HG03039 (cell line): ENCODE measurements around the gene REG4.
"Not testable (repeated sequence)": the region's sequence is repeated elsewhere in the genome, so short reads cannot be mapped to it uniquely, and the experiment has no call there.

ENCODE experiments used
- ATAC-seq: cut with Tn5 transposase; IDR thresholded peaks from one replicate; pipeline ENCODE4 v1.9.1; 2021; ENCODE audit warnings: mild to moderate bottlenecking, moderate library complexity; ENCODE audit not compliant: unreplicated experiment

REG4 gene

DNA sequence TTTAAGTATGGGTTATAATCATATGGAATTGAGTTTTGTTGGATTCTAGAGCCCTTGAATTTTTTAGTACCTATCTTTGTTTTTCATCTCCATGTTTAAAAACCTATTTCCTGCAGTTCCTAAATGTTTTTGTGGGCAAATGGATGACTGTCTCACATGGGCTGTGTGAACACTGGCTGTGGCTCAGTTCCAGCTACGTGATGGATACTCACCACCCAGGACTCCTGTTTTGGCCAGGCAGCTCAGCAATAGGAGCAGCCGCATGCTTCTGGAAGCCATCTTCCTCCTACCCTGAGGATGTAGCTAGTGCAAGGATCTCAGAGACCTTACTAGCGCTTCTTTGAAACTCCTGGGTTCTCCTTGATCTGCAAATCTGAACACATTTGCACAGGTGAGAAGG, 2.8 kb downstream of the REG4 start:
- no peak for ATAC-seq

DNA sequence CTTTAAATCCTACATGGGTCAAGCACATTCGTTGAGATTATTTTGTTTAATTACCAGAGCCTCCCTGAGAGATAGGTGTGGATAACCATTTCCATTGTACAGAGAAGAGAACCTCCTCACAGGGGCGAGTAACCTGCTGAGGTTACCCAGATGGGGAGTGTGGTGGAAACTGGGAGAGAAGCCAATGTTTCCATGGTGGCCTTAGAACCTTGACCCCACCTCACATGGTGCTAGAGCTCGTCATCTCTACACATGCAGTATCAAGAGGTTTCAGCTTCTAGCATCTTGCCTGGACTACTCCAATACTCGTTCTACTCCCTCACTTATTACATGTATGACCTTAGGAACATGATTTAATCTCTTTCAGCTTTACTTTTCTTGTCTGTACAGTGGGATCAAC, 4.8 kb downstream of the REG4 start:
- no peak for ATAC-seq

DNA sequence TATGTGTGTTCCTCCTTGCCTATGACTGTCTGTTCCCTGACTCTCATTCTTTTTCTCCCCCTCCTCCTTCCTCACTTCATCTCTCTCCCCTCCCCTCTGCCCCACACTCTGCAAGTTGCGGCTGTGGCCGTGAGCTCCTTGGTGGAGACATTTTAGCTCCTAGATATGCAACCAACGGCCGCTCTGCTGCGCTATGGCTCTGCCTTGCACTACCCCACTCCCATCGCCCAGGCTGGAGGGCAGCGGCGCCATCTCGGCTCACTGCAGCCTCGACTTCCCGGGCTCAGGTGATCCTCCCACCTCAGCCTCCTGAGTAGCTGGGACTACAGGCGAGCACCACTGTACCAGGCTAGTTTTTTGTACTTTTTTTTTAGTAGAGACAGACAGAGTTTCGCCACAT, 5.5 kb downstream of the REG4 start:
- no peak for ATAC-seq

DNA sequence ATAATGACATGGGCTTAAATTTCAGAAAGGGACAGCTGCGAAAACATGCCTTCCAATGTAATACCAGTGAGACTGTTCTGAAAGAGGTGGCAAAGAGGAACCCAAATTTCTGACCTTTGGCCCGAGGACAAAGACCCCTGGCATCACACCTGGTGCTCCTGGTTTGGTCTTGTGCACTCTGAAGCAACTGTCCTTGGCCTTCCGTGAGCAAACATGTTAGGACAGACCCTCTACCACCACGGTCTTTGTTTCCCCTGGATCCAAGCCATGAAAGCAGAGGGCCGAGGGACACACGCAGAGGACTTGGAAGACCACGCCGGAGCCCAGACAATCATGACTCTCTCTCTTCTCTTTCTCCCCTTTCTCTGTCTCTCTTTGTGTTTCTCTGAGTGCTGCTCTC, 6.0 kb downstream of the REG4 start:
- no peak for ATAC-seq

DNA sequence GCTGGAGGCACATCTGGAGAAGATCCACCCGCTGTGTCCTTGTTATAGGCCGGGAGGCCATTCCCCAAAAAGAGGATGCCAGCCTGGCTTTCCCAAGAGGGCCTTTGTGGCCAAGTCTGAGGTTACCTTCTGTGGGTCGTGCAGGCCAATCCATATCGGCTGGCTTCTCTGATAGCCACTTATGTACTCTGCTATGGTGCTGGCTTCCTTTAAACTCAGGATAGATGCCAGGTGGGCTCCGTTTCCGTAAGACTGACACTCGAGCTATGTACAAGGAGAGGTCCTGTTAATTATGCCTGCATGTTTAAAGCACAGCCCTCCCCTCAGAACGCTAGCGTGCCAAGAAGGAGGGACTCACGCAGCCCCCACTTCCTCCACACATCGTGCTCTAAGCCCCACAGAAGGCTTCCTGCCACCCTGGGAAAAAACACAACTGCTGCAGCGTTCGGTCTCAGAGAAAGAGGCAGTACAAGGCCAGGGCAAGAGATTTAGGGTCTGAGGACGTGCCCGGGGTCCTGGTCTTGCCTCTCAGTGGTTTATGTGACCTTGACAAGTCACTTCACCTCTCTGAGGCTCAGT, 11.6 kb downstream of the REG4 start:
- no peak for ATAC-seq

DNA sequence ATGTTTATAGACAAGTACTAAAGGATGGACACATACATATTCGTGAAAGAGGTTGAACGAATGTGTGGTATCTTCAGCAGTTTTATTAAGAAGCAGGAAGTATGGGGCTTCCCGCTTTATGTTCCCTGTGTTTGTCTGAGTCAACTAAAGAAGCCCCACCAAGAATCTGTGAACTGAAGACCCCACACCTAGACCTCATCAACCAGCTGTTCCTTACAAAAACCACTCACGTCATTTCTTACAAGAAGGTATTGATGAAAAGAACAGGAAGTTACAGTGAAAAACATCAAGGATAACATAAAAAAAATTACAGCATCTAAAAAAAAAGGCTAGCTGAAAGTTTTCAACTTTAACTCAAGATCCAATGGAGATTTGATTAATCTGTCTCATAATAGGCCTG, 12.3 kb downstream of the REG4 start:
- no peak for ATAC-seq

DNA sequence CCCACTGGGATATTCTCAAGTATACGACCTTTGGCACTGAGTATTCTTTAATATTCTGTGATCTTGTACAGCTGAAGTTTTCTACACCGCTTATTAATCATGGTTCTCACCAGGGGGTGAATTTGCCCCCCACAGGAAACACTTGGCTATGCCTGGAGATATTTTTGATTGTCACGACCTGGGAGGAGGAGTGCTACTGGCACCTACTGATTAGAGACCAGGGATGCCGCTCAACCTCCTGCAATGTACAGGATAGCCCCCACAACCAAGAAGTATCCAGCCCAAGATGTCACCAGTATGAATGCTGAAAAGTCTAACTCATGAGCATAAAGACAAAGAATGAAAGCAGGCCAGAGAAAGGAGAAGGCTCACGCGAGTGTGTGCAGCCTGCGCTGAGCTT, 13.7 kb downstream of the REG4 start:
- no peak for ATAC-seq

DNA sequence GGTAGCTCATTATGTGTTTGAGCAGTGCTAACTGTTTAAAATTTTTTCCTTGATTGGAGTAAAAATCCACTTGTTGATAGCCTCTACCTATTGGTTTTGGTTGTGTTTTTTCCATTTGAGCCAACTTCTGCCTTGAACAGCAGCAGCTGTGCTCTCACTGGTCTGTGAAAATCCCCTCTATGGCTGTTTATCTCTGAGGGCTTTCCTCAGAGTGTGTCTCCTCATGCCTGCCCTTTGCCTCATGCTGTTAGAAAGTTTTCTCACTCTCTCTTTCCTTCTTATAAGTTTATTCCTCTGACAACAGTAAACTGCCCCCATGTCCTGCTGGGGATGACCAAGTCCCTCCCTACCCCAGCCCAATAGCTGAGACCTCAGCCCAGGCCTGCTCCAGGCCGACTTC, 14.1 kb downstream of the REG4 start:
- ATAC-seq, result no peak

DNA sequence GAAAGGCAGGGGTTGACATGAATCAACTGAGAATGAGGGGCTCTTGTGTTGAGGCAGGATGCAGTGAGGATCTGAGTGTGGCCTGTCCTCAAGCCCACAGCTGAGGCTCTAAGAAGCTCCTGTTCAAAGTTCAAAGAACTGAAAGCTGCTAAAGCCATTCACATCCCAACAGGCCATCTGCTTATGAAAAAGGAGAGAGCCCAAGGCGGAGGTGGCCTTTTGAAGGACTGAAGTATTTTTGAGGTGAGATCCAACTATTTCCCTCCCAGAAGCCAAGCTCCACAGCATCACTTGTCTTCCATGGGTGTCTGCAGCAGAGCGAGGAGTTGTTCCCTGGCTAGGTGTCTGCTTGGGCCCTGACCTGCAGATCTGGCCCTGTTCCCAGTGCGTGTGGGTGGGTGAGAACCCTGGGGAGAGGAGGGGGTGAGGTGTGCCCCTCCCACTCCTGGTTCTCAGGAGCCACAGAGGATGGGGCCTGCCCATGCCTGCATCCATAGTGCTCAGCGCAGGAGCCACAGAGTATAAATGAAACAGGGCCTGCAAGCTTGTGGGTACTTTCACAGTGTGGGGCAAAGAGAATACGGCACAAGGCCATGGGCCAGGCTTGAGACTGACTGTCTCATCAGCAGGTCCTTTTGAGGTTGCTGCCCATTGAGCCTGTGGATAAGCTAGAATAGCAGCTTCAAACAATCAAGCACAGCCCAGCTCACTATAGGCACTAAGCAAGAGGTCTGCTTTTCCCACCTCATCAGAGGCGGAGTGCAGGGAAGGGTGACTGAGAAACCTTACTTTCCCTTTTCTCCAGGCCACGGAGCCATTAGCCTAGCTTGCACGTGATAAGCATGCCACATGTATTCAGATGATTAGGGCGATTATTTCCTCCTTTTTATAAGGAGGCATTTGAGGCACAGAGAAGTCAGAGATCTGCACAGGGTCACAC, 15.7 kb downstream of the REG4 start:
- ATAC-seq, result no peak

DNA sequence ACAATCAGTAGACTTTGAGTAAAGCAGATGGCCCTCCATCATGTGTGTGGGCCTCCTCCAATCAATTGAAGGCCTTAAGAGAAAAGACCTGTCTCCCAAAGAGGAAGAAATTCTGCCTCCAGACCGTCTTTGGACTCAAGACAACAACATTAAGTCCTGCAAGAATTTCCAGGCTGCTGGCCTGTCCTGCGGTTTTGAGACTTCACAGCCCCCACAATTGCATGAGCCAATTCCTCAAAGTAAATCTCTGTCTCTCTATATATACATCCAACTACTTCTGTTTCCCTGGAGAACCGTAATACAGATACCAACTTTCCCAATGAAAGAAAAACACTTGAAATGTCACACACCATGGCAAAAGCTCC, 16.4 kb downstream of the REG4 start:
- ATAC-seq, result no peak

DNA sequence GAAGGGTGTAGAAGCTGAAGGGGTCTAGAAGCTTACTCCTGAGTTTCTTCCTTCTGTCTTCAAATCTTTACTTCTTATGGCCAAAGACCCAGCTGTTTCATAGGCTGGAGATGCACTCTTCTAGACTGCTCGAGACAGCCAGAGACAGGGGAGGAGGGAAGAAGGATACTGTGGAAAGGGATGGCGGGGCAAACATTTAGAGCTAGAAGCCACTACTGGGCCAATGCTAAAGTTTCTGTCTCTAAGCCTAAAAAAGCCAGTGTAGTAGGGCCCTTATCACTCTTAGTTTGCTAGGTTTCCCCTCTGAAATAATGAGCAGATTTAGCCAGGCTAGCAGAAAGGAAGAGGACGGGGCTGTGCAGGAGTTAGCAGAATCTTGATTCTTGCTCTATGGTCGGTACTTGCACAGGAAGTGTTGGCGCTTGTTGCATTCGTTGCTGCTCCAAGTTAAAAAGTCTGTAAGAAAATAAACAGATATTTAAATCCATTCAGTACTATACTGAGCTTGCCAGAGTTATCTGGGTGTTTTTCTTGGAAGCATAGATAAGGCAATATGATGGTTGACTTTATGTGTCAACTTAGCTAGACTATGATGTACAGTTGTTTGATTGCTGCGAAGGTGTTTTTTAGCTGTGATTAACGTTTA, 16.9 kb downstream of the REG4 start:
- no peak for ATAC-seq

DNA sequence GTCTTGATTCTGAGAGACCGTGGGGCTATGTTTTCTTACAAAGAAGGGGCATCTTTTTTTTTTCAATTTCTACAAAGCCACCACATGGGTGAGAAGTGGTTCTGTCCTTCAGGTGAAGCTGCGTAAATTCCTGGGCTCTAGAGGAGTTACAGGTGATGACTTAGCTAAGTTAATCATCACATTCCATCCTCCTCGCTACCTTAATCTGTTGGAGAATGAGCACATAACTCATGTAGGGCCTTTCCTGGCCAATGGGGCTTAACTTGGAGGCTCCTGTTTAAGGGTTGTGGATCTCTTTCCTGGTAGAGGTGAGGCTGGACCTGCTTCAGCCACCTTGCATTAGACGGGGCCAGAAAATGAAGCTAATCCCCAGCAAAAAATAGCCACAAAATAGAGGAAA, 19.9 kb downstream of the REG4 start:
- no peak for ATAC-seq

DNA sequence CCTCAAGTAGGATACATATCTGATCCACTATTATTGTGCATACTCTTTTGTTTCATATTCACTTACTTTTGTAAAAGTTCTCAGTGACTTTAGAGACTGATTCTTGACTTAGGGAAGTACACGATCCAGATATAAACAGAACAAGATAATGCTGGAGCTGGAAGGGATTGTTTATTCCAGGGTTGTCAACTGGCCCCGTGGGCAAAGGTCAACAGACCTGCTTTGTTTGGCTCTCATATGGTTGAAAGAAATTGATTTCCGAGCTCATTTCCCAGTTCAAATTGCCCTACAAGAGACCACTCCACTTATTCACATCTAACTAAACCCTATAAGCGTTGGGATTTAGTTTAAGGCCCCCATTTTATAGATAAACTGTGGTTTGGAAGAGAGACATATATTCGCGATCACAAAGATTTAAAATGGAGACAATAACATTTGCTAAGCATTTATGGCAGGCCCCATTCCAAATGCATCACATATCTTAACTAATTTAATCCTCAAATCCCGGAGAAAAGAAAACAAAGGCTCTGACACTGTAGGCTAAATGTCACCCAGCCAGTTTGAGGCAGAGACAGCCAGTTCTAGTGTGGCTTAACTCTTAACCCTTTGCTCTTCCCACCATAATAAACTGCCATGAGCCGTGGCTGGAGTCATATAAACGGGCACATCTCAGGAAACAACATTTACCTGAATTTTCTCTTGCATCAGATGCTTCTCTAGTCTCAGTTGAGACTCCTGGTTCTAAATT, 20.6 kb downstream of the REG4 start:
- ATAC-seq, result no peak

DNA sequence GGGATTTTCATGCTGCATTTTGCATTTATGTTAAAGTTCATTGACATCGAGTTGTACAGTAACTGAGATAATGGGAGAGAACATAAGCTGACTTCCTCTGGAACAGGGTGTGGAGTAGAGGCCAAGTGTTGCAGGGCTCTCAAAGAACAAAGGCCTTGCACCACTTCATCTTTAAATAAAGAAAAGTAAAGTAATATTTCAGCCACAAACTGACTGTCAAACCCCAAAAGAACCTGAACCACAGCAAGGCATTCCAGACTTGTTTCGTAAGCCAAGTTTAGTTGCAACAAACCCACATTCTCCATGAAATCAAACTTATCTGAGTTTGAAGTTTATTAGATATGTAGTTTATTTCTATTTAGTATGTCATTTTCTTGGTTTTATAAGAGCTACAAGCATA, 23.5 kb downstream of the REG4 start:
- no peak for ATAC-seq

DNA sequence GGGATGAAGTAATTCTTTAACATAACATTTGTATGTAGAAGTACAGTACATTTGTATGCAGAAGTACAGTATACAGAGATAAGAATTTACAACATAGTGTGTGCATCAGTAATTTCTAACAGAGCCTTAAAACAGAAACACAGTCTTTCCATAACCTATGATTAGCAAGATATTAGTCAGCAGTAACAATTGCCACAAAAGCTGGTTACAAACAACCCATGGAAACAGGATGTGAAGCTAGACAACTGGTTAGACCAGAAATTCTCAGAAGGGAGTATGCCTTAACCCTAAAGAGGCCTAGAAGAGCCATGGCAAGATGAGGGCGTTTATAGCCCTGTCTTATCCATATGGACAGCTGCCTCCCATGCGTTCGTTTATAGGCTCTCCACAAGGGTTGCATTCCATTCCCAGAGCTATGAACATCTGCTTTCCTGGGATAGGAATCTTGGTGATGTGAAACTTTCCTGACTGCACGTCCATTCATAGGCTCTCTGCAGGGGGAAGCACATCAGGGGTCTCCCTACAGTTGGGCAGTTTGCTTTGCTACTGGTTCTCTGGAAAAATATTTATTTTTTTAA, 24.7 kb downstream of the REG4 start:
- ATAC-seq, result not testable (repeated sequence)

DNA sequence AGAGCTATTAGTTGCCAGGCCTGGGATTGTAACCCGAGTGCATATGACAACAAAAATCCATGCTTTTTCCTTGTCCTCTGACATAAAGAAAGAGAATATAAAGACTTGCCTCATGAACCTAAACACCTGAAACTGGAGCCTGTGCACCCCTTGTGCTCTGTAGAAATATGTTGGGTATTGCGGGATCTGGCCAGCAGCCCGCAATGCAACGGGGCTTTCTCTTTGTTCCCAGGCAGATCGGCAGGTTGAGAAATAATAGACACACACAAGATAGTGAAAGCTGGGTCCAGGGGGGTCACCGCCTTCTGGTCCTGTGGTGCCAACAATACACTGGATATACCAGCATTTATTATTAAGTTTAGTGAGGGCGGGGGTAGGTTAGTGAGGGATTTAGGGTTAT, 25.2 kb downstream of the REG4 start:
- ATAC-seq, result not testable (repeated sequence)

DNA sequence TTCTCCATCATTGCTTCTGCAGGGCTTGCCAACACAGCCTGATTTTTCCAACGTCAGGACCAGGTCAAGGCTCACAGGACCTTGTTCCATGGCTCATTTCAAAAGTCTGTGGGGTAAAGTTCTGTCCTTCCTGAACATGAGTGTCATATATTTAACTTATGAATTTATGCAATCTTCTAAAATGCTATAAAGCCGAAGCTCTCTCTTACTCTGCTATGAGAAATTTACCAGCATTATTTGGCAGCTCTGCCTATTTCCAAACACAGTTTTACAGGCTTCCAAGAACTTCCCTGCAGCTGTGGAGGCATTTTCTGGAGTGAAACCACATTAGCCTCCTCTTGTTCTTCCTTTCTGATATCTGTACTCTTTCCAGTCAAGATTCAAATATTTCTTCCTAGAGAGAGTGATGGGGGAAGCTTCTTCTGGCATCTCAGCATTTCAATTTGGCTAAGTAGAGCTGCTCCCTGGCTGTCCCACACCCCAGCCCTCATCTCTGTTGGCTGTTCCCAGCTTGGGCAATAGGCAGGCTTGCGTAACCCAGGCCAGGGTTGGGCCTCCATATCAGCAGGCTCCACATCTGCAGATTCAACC, 27.0 kb downstream of the REG4 start:
- ATAC-seq, result no peak

DNA sequence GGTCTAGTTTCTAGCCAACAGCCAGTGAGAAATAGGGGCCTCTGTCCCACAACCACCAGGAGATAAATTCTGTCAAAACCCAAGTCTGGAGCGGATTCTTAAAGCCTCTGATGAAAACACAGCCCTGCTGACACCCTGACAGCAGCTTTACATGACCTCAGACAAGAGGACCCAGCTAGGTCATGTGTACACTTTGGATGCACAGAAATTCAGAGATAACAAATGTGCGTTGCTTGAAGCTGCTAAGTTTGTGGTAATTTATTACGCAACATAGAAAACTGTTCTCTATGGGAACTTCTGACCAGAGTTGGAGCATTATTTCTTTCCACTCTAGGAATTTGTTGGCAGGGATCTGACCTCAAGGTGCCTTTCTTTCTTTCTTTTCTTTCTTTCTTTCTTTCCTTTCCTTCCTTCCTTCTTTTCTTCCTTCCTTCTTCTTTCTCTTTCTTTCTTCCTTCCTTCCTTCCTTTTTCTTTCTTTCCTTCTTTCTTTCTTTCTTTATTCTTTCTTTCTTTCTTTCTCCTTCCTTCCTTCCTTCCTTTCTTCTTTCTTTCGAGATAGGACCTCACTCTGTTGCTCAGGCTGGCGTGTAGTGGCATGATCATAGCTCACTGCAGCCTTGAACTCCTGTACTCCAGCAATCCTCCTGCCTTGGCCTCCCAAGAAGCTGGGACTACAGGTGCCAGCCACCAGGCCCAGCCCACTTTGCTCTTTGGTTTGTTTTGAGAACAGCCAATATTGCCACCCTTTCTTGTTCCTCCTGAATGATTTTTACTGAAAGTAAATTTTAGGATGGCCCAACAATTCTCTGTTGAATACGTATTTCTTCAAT, 27.7 kb downstream of the REG4 start:
- no peak for ATAC-seq

DNA sequence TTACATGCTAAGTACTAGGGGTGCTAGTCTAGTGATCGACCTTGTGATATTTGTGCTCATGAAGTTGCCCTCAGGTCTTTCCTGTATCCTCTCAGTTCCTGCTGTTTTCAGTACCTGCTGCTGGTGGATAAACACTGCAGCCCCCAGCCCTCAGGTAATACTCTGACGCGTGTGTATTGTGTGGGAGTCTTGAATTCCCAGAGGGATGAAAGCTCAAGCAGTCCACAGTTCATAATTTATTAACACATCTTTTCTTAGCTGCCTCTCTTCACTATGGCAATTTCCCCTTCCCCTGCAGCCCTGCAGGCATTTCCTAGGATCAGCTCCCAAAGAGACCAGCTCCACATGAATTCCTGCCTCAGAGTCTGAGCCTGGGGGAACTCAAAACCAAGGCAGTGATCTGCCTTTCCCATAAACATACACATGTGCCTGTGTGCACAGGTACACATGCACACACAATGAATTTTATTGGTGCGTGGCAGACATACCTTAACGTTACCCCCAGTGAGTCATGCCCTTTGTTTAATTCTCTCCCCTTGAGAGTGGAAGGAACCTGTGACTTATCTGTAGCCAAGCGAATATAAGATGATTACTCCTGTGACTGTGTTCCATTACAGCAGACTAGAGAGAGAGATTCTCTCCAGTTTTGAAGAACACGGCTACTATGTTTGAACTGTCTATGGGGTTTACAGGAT, 28.5 kb downstream of the REG4 start:
- no peak for ATAC-seq
